KOPT-K1 (cell line): Measurements from ENCODE around the gene USP47.

Experiments
- H3K27ac ChIP-seq: fragments of 200-600 bp; sonication (generic); 2 replicates; pipeline ENCODE4 v1.5.1; 2016; ENCODE audit warnings: antibody characterized with exemption, mild to moderate bottlenecking, low read depth, low read length; ENCODE audit not compliant: poor library complexity, severe bottlenecking
- H3K36me3 ChIP-seq: fragments of 200-600 bp; sonication (generic); 2 replicates; pipeline ENCODE4 v1.5.1; 2017; ENCODE audit warnings: antibody characterized with exemption, mild to moderate bottlenecking, low read length, moderate library complexity; ENCODE audit not compliant: insufficient read depth
- H3K9me3 ChIP-seq: fragments of 200-600 bp; sonication (generic); 2 replicates; pipeline ENCODE4 v1.5.1; 2017; ENCODE audit warnings: antibody characterized with exemption, low read length, mild to moderate bottlenecking; ENCODE audit not compliant: insufficient read depth, poor library complexity, severe bottlenecking

Gene USP47

DNA sequence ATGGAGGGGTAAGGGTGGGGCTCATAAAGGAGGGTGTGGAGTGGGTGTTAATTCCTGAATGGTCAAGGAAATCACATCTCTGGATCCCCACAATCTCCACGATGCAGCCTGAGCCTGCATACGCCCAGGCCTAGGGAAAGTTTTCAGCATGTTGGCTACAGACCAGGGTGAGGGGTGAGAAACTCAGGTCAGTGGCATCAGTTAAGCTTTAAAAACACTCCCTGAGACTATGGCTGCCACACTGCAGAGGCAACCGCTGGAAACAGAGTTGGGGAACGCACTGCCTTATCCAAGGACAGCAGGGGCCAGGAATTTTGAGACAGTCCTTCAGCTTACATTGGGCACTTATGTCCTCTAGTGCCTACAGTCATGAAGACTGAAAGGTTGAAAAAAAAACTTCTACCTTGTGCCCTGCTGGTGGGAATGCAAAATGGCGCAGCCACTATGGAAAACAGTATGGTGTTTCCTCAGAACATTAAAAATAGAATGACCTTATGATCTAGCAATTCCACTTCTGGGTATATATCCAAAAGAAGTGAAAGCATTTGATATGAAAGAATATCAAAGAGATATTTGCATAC, 147.0 kb downstream of the USP47 start:
- H3K9me3 ChIP-seq: no peaks in the 10 kb centered on the region
- H3K36me3 ChIP-seq: no peaks in the 10 kb centered on the region
- no peak overlapping the region for H3K27ac ChIP-seq

DNA sequence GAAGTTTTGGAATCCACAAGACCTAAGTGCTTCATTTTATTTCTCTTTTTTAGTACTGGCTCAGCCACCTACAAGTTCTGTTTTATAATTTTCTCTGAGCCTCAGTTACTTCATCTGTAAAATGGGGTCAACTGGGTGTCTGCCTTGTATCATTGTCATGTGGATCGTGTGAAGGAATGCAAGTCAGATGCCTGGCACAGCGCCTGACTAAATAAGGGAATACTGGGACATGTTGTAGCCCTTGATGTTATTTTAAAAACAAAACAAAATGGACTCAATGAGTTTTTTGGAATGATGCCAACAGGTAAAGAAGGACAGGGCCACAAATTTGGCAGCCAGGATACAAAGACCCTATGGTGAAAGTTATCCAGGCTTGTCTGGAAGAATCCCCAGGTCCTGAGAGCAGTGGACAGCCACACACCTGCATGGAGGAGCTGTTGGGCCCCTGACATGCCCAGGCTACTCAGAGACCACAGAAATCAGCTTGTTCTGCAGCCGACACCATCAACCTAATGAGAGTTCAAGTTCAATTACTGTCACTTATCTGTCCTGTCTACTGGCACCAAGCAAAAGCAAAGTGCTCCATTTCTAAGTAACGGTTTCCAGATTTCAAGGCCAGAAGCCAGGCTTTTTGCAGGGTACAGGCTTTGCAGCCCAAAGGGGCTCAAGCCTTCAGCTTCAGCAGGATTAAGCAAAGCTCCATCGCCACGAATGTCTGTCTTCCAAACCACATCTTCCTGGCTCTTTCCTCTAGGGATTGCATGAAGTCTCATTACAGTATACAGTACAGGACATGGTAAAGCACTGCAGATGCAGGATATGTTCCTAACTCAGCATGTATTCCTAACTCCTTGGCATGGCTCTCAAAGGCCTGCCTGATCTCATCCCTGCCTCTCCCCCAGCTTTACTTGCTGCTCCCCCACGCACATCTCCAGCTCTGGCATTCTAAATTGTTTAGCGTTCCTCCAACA, 148.3 kb downstream of the USP47 start:
- Histone ChIP-seq H3K36me3 (no peaks in the 10 kb centered on the region), H3K9me3 (no peaks in the 10 kb centered on the region), H3K27ac (no peak overlapping the region)

DNA sequence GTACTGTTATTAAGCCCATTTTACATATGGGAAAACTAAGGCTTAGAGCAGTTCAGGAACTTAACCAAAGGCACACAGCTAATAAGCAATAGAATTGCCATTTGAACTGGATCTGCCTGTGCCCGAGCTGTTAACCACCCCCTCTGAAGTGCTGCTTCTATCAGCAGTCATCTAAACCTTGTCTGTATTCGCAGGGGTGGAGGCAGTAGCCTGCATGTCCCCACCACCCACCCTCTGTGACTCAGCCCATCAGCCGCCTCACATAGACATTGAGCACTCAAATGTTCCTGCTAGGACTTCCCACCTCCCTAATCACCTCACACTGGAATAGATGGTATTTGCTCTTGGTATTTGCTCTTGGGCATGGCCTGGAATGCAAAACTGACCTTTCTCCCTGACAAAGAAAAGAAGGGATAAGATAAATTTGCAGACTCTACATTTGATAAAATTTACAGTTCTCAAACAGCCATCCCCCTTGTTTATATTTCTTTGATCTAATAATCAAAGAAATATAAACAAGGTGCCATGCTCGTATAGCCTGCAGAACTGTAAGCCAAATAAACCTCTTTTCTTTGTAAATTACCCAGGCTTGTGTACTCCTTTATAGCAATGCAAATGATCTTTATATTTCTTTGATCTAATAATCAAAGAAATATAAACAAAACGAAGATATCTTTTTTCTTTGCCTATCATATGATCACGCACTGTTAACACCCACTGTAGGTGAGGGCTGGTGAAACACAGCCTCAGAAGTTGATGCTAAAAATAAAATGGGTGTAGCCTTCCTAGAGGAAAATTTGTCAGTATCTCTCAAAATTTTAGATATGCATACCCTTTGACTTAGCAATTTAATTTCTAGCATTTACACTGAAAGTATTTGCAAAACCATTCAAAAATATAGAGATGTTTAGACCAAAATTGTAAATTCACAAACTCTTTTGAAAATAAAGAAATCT, 150.8 kb downstream of the USP47 start:
- Histone ChIP-seq H3K9me3 (no peaks in the 10 kb centered on the region), H3K27ac (no peak overlapping the region), H3K36me3 (no peaks in the 10 kb centered on the region)

GRCh38 chr11:11993839-11994238, 152.1 kb downstream of the USP47 start:
- Histone ChIP-seq H3K36me3 (no peaks in the 10 kb centered on the region), H3K27ac (no peak overlapping the region), H3K9me3 (no peaks in the 10 kb centered on the region)

DNA sequence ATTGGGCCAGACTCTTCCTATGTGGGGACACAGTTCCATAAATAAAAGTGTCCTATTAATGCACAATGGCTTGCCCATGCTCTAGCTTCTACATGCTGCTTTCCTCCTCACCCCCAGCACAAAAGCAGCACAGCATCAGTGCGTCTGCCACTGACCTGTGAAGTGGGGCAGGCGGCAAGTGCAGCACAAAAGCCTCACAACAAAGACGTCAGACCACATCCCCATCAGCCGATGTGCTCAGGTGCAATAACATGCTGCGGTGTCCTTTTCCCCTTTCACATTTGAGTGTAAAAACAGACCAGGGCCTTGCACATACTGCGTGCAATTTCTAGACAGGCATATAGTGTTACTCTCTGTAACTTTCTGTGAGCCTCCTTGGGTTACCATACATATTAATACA, 153.8 kb downstream of the USP47 start:
- Histone ChIP-seq H3K9me3 (no peaks in the 10 kb centered on the region), H3K36me3 (no peaks in the 10 kb centered on the region), H3K27ac (no peak overlapping the region)

DNA sequence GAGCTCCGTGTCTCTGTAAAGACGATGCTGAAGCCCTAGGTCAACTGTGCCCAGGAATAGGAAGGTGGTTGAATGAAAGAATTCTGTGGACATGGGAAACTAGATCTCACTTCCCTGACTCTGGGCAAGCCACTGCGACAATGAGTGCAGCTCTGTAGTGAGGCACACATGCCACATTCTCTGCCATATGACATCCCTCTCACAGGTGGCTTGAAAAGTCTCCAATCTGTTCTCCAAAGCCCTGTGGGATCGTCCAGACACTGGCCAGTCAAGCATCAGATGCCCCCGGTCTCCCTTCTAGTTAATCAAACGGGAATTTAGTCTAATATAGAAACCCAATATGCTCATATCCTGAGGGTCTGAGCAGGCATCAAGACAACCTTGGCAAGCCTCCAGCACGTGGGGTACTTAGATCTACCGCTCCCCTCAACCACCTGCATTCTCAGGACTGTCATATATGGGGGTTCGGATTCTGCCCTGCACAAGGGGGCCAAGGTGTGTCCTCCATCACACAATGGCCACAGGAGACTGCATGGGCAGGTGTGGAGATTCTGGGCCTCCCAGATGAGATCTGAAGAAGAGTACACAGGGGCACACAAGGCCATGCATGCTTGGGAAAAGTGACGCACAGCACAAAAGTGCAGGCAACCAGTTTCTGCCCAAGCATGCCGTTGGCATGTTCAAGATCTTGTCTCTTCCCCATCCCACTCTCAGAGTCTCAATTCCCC, 154.7 kb downstream of the USP47 start:
- H3K9me3 ChIP-seq: no peaks in the 10 kb centered on the region
- H3K27ac ChIP-seq: no peak overlapping the region
- H3K36me3 ChIP-seq: no peaks in the 10 kb centered on the region

GRCh38 chr11:11997049-11997322, 155.2 kb downstream of the USP47 start:
- H3K36me3 ChIP-seq: no peaks in the 10 kb centered on the region
- no peaks in the 10 kb centered on the region for H3K9me3 ChIP-seq
- H3K27ac ChIP-seq: no peak overlapping the region

DNA sequence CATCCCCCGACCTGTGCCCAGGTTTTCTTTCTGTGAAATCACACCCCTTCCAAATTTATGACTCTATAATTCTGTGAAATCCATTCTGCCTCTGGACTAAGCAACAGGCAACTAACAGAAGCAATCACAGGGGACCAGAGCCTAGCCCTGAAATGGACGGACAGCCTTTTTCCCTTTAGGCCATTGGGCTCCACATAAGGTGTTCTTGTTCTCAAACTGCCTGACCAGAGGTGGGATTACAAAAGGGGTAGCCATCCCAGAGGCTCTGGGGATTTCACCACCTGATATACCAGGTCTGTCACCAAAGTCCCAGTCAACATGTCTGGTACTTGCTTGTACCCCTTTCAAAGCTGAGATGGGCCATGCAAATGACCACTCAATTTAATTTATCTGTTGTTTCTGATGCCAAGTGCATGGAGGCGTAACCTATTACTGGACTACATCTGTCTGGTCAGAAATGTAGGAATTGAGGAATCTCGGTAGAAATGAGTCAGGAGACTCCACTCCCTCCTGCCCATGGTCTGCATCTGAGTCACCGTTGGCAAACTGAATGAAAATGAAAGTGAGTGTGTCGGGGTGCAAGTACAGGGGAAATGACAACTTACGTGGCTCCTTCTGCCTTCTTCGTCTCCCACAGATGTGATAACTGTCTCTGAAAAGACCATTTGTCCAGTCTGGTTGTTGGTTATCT, 156.5 kb downstream of the USP47 start:
- Histone ChIP-seq H3K36me3 (no peaks in the 10 kb centered on the region), H3K27ac (no peak overlapping the region), H3K9me3 (no peaks in the 10 kb centered on the region)

DNA sequence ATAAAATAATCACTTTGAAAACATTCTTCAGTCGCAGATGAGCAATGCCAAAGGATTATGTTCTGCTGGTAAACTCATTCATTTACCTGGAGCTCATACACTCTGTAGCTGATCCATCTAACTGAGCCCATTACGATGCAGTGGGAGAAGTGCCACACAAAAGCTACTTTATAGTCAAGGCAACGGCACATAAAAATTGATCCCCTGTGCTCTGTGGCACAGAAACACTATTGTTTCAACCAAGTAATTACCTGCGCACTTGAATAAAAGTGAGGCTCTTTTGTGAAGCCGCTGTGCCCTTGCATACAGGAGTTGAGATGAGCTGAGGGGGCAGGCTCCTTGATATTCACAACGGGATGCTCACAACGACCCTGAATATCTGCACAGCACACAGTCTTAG, 159.4 kb downstream of the USP47 start:
- Histone ChIP-seq H3K27ac (no peak overlapping the region), H3K36me3 (no peaks in the 10 kb centered on the region), H3K9me3 (no peaks in the 10 kb centered on the region)

DNA sequence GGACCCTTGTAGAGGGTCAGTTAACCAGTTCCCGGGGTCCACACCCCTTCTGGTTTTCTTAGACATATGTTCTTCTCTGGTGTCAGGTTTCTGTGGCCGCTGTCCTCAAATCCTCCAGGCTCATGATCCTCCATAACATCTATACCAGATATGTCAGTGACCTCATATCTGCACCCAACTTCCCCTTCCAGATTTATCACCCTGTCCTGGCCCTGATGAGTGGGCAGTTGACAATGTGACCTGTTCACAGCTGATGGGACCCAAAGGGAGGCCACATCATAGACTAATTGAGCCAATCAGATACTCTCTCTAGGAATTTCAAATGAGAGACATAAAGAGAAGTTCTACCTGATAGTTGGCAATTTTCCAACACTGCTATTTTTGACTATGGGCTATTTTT, 161.6 kb downstream of the USP47 start:
- Histone ChIP-seq H3K36me3 (no peaks in the 10 kb centered on the region), H3K9me3 (no peaks in the 10 kb centered on the region), H3K27ac (no peak overlapping the region)

DNA sequence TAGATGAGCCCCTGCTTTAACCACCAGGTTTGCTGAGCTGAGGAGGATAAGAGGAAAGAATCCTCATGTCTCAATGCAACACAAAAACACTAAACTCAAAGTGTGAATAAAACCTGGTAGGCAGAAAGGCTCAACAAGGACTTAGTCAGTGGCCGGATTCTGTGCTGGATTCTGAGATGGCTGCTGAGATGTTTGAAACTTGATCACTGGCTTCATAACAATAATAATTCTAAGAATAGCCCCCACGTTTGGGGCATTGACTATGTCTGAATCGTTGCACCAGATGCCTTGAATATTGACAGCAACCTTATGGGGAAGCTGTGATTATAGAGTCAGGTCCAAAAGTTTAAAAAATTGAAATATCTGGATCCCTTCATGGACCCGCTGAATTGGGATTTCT, 162.0 kb downstream of the USP47 start:
- no peaks in the 10 kb centered on the region for H3K9me3 ChIP-seq
- no peak overlapping the region for H3K27ac ChIP-seq
- H3K36me3 ChIP-seq: no peaks in the 10 kb centered on the region

DNA sequence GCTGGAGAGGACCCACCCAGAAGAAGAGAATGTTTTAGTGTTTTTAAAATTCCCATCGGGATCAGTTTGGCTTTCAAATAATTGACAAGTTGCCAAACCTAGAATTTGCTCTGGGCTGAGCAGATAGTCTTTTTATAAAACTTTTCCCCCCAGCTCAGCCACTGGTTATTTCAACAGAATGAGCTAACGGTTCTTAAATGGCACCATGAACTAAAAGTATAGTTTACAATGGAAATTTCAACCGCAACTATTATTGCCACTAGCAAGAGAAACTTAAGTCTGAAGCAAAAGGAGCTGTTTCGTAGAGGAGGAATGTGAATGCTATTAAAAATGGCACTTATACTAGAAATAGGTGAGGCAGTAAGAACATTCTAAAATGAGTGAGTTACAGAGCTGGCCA, 163.3 kb downstream of the USP47 start:
- Histone ChIP-seq H3K36me3 (no peaks in the 10 kb centered on the region), H3K27ac (no peak overlapping the region), H3K9me3 (peaks cover 4% of the 10 kb centered on the region)

- peaks cover 4% of the 10 kb centered on the region for H3K9me3 ChIP-seq
- no peaks in the 10 kb centered on the region for H3K36me3 ChIP-seq
- no peak overlapping the region for H3K27ac ChIP-seq
Measured at GRCh38 chr11:12005476-12005875, 163.7 kb downstream of the USP47 start.

DNA sequence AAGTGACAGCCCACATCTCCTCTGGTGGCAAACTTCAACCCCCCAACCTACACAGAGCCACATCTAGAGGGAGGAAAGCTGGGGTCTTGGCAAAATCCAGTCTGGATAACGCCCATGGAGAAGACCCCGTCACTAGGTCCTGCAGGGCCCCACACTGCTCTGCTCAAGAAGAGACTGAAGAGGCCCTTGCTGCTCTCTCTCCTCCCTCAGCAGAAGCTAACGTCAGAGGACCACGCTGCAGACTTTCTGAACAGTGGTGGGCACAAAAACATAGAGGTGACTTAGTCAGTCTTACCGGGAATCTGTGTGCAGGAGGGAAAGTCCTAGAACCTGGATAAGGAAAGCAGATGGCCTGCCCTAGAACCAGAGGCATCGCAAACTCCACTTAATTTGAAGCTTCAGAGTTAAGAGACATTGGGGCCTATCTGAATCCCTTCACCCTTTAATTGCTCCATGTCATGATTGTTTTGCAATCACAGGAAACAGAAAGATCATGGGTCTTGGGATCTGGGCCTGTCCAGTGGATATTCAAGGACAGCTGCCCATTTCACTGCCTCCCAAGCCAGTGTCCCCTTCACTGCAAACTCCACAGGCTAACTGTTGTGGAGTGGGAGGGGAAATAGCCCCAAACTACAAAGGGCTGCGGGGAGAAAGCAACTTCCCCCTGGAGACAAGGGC, 164.9 kb downstream of the USP47 start:
- H3K36me3 ChIP-seq: no peaks in the 10 kb centered on the region
- peaks cover 4% of the 10 kb centered on the region for H3K9me3 ChIP-seq
- H3K27ac ChIP-seq: no peak overlapping the region
